LHCN-M2 (cell line): Measurements from ENCODE around the gene ZNF385D. TPM values are rescaled to one million over a fixed set of nuclear protein-coding genes. Genes with fewer than 3 reads are reported as not detected.

ENCODE experiments used
- DNase-seq: peaks from one replicate; pipeline ENCODE4 v3.0.0-alpha.2; 2012; ENCODE audit warnings: low read depth
- total RNA-seq: library from RNA; depleted of rRNA; stranded (reverse); fragments of >200 nt; gene quantifications from 2 replicates; pipeline ENCODE4 v1.2.3, GENCODE V29; 2014

Gene ZNF385D
- total RNA-seq, 1 experiment from 2014 or later = 10.6 TPM

DNA sequence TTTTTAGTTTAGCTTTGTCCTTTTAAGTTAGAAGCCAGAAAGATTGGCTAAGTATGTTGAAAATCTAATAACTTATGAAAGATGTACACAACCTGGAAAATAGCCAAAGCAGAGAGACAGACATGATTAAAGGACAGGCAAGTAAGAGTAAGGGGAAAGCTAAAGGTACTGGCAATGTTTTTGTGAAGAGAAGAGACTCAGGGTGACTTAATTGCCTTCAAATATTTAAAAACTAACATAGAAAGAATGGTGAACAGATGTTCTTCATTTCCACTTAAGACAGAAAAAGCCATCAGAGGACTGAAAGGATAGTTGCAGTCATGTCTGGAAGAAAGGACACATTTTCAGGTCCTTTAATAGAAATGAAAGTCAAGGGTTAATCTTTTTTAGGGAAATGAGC is 68.8 kb downstream of the ZNF385D start:
- DNase-seq = peak; percentile 10

DNA sequence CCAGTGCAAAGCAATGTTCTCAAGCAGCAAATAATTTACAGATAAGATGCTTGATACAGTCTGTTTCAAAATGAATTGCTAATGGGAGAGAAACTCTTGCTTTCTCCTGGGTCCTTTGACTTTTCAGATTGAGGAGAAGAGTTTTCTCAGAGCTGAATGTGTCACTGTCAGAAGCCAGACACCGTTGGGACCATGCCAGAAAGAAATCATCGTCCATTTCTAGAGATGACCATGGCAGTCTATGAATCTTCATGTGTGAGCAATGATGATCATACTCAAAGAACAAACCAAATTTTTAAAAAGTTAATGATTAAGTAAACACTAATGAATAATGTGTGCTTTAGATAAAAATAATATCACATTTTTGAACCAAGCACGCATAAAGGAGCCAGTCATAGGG is 77.6 kb downstream of the ZNF385D start:
- DNase-seq = peak; percentile 42

DNA sequence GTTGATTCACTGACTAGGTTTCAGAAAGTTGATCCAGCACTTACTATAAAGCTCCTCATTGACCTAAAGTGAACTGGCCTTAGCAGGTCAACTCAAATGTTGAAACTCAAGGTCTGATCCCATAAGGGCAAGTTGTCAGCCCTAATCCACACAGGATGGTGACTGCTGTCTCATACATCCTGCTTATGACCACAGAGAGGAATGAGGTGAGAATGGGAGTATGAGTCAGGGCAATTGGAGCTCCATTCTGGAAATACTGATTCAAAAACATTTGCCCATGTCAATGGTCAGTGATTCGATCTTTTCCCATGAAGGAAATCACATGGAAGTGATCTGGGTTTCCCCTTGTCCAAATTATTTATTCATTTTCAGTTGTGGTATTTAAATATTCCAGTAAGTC is 78.7 kb downstream of the ZNF385D start:
- DNase-seq = peak; percentile 100

DNA sequence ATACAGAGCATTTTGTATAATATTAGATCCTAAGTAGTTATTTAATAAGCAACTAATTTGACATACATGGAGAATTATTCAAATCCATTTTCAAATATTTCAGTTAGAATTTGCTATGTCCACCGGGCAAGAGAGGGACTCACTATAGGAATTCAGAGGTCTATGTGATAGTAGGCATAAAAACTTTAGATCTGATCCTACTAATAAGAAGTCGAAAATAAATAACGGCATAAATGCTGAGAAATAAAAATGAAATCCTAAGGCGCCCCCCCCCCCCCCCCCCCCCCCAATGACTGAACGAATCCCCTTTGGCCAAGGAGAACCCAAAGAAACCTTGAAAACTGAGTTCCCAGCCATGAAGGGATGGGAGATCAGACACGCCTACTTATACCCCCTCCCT is 80.6 kb downstream of the ZNF385D start:
- DNase-seq = no peak

DNA sequence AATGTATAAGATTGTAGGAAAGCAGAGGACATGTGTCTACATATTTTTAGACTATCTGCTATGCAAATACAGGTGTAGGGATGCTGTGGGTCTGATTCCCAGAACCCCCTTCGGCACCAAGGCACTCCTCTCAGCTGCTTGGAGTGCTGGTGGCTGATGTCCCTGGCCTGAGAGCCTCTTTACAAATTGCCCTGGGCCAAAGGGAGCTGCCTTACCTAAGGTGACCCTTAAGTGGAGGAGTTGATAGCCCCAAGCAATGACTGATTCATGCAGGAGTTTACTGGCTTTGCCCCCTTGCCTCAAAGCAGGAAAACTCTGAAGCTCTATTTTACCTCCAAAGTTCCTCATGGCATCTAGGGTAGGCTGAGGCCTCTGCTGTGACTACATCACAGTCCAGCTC is 83.0 kb downstream of the ZNF385D start:
- no peak for DNase-seq

DNA sequence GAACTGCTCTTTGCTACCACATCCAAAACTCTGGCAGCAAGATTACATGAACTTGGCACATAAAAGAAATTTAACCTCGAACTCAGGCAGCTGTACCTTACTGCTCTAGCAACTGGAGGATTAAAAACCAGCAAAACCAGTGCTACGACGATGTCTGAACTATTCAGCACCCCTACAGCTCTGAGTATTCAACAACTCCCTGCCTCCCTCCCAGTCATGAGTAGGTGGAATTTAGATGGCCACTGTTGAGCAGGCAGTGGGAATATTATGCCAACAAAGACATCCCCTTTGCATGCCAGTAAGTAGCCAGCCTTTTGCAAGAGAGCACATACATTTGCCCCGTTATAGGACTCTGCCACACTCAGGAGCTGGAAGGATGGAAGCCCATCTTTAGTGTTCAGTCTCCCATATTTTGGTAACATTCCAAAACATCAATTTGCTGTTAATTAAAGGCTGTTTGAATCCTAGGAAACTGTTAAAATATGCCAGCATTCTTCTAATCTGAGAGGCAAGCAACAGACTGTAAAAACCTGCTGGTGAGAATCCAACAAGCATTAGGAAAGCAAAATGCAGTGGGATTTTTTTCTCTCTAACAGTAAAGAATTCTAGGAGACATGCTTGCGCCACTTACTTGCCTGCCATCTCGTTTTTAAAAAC is 85.4 kb downstream of the ZNF385D start:
- DNase-seq = peak; percentile 56

DNA sequence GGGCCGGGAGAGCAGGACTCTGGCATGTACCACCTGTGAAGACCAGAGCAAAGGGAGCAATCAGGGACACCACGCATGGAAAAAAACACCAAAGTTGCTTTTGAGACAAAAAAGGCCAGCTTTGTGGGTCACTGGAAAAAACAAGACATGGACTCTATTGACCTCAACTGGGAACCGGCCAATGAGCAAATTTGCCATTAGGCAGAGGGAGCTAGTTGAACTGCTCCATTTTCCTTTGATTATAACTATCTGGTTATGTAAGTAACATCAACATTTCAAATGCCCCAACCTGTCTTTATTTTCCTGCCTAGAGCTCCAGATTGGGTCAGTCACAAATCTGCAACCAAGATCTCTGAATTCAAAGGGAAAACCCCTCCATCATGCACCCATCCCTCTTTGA is 86.0 kb downstream of the ZNF385D start:
- DNase-seq = no peak

DNA sequence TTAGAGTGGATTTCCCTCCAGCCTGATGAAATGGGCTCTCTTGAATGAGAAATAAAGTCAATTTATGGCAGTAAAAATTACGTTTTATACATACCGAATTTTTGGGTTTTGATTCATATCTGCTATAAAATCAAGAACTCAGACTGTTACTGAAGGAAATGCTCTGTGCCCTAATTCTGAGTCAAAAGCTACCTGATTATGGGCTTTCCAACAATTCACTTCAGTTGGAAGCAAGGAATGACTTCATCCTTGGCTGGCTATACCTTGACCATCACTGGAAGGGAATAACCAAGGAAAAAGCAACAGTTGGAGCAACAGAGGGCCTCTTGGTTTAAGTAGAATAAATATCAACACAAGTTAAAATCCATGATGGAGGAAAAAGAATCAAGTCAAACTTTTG is 88.6 kb downstream of the ZNF385D start:
- DNase-seq = no peak

DNA sequence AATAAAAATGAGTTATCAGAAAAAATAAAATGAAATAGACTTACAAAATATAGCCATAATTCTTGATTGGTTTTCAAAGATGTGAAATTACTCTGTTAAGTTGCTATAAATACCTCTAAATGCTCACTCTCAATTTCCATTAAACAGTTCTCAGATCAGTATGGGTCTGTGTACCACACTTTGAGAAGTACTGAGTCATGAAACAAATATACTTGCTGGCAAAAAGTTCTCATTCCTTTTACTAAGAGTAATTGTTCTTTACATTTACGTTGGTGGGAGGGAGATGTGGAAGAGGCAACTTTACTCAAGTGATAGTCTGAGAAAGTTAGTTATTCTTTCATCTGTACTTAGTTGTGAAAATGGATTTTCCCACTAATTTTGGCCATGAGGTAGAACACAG is 96.3 kb downstream of the ZNF385D start:
- peak; percentile 53 for DNase-seq

DNA sequence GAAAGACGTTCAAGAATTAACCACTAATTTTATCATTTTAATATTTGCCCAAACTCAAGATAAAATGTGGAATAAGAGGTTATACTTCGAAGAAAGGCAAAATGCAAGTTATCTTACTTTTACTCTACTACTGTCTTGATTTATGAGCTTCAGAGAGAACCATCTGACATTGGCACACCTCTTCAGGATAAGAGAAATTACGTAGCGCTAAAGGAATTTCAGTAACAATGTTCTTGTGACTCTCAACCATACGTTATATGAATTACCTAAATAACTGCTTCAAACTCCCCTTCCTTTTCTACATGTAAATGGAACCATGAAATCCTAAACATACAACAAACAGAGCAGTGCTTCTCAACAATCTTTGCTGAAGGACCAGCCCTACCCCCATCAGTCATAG is 96.8 kb downstream of the ZNF385D start:
- DNase-seq = no peak

DNA sequence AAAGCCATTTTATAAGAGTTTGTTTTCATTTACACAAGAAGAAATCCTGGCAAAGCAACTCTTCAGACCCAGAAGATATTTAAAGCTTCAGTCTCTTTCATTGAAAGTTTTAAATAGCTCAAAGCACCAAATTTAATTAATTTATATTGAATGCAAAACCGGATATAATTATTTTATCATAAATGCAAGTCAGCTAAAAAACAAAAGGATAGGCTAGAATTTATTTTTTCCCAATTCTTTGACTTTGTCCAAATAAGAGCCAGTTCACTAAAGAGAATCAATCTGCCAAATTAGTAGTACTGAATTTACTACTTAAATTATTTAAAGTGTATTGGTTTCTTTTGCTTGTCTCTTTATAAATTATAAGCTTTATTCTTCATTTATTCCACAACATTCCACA is 101.5 kb downstream of the ZNF385D start:
- no peak for DNase-seq

DNA sequence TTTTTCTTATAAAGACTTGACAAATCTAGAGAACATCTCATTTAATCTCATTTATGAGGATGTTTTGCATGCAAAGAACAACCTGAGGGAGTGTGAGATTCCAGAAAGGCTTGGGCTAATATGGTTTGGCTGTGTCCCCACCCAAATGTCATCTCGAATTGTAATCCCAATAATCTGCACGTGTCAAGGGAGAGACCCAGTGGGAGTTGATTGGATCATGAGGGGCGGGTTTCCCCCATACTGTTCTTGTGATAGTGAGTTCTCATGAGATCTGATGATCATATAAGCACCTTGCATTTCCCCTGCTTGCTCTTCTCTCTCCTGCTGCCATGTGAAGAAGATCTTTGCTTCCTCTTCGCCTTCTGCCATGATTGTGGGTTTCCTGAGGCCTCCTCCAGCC is 103.0 kb downstream of the ZNF385D start:
- DNase-seq = no peak

DNA sequence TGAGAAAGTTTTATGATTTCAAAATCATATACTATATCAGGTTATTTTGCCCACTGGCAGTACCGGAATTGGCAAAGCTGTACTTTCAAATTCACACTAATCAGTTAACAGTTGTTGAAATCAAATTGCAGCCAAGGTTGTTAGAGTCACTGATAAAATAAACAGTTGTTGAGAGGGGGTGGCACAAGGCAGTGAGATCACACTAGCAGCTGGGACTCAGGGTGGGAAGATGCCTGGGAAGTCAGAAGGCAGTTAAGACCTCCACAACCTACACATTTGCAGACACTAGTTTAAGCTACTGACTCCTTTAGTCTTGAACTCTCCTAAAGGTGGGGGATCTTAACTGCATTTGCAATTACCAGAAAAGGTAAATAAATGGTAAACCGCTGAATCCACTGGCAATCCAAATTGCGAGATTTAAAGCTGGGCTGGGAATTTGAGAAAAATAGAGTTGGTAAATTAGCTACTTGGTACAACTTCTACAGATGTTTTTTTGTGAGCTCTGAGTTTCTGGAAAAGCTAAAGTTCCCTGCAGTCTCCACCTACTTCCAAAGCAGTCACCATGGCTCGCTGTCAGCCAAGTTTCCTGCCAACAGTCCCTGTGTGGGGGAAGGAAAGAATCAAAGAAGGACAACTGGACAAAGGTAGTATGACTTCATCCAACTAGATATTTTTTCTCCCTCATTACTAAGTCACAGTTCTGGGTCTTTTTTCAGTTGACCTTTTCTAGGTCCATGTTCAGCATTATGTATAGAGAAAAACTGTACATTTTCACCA is 105.7 kb downstream of the ZNF385D start:
- DNase-seq = peak; percentile 90

DNA sequence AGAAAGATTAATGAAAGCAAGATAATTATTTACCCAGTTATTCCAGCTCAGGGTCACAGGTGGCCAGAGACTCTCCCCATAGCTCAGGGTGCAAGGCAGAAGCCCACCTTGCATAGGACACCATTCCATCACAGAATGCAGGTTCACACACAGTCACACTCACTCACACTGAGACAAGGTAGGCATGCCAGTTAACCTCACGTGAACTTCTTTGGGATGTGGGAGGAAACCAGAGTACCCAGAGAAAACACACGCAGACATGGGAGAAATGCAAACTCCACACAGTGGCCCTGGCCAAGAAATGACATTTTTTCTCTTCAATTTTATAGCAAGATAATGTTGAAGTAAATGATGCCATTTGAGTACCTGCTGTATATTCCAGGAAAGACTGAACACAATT is 106.7 kb downstream of the ZNF385D start:
- no peak for DNase-seq

DNA sequence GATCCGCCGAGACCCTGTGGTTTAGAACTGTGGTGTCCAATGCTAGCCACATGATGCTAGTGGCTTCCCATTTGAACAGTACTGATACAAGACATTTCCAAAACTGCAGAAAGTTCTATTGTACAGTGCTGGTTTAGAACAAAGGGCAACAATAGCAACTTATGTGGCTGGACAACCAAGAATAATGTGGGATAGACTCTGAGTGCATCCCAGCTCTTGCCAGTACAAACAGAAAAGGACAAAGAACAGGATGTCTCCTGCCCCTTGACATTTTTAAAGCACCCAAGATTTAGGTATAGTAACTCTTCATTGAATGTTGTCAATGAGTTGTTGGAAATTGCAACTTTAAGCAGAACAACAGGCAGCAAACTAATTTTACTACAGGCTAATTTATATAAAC is 107.3 kb downstream of the ZNF385D start:
- DNase-seq = no peak

DNA sequence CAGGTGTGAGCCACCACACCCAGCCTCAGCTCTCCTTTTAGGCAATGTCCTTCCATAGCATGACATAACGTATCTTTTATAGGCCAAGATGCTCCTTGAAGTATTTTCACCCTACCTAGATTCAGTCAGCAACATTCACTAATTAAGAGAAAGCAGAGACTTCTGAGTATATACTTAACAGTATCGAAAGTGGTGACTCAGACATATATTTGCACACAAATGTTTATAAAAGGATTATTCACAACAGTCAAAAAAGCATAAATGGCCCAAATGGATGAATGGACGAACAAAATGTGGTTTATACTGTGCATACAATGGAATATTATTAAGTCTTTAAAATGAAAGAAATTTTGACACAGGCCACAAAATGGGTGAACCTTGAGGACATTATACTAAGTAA is 108.6 kb downstream of the ZNF385D start:
- peak; percentile 24 for DNase-seq

DNA sequence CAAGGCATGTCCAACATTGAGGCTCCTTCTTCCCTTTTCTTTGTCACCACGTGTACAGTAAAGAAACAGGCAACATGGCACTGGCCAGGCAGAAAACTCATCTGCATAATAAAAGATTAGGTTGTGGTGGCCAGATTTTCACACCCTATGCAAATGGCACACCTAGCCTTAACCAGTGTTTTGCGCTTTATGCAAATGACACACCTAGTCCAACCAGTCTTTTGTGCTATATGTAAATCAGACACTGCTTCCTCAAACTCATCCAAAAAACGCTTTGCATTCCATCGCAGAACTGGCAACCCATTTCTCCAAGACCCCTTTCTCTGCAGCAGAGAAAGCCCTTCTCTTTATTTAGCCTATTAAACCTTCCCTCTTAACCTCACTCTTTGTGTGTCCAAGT is 109.1 kb downstream of the ZNF385D start:
- no peak for DNase-seq

DNA sequence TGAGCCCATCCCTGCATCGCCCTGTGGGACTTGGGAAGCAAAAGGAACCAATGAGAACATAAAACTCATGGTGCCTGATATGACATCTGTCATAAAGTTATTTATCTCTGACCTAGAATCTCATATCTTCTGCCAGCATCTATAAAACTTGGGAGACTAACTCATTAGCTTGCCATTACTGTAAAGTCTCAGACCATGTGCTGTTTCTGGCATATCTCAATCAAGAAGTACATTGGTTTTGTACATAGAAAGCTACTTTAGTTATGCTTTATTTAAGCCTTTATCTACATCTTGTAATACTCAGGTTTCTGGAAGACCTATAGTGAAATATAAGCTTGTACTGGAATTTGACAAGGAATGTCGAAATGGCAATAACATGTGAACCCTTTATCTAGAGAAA is 112.5 kb downstream of the ZNF385D start:
- DNase-seq = no peak

DNA sequence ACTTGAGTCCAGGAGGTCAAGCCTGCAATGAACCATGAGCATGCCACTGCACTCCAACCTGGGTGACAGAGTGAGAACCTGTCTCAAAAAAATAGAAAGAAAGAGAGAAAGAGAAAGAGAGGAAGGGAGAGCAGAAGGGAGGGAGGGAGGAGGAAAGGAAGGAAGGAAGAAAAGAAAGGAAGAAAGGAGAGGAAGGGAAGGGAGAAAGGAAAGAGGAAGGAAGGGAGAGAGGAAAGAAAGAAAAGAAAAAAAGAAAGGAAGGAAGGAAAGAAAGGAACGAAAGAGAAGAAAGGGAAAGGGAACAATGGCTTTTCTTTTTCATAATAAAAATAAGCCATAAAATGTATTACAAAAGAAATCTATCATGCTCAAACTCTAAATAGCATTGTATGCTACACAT is 116.9 kb downstream of the ZNF385D start:
- no peak for DNase-seq

DNA sequence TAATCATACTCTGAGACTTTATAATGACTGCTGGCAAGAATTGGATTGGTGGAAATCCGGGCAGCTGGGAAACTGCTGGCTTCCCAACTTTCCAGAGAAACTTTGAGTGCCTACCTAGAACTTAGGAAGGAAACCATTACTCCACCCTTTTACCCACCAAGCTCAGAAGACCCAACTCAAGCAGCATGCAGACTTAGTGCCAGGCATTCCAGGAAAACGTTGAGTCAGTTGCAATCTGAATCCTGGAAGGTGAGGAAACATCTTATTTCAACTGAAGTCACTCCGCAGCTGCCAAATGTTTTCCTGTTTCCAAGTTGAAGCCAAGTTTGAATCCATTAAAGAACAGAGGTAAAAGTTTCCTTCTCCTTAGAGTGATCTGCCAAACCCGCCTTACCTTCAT is 126.5 kb downstream of the ZNF385D start:
- DNase-seq = peak; percentile 32

DNA sequence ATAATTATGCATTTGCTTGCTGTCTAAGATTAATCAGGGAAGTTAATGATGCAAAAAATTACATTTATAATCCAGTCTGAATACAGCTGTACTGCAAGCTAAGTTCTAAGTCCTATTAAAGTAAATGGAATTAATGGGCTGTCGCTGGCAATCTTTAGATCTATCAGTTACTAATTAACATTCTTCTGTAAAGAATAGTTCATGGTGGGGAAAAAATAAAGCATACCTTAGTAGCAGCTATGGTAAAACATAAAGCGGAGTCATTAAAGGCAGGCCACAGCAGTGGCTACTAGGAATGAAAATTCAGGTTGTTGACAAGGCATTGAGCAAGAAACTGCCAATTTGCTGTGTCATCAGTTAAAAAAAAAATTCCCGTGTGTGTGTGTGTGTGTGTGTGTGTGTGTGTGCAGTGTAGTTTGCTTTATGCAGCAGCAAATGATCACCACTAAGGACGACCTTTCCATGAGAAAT is 129.8 kb downstream of the ZNF385D start:
- peak; percentile 48 for DNase-seq

DNA sequence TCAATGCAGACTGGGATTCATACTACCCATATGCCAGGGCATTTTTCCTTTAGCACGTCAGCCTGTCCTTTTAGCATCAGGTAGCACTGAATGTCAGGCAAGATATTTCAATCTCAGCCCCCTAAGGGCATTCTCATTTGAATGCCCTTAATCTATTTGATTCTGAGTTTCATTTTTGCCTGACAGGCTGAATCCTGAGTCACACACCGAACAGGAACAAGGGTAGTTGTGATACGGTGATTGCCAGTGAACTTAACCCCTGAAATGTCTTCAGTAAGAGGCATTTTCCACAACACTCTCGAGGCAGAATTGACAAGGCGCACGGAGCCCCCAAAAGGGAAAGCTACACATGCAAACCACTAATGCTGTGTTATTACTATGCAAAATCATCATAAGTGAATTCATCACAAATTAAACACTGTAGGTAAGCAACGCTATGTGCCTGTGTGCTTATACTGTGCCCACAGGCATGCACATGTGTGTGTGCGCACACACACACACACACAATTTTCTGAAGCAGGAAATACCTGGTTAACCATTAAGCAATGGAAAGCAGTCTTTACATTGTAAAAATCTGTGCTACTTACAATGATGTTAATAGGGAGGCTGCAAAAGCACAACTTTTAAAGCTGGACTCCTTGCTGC is 130.4 kb downstream of the ZNF385D start:
- DNase-seq = no peak

DNA sequence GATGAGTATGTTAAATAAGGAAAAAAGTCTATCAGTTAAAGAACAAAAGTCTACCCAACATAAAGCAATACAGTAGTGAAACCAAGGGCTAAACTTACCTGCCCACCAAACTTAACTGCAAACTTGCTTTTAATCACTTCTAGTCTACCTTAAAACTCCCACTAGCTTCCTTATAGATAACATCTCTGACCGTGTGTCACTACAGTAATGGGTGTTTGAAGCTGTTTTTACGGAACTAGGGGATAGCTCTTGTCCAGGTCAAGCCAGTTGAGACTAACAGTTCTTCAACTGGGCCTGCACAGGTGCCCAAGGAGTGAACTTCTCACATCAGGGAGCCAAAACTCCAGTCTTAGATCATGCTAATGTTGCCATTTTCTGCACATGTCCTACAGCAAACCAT is 132.3 kb downstream of the ZNF385D start:
- DNase-seq = no peak
